Spleen (tissue), 11 donors: ENCODE results near the gene TLK1. TPM values are rescaled to one million over a fixed set of nuclear protein-coding genes. Genes with fewer than 3 reads are reported as not detected.

Experiments
- DNase-seq: peaks from one replicate; pipeline ENCODE4 v3.0.0-alpha.2; 2020
- H3K27ac ChIP-seq, 8 donors: fragments of 200-600 bp; sonication (generic) in 7 of 8; 1 replicate in 4 of 8; 2 replicates in 4 of 8; pipeline versions ENCODE4 v1.5.0 to v1.8.0; 2016 to 2021; ENCODE audit warnings: inconsistent platforms in 4 of 8, mild to moderate bottlenecking in 4 of 8, moderate library complexity in 1 of 8
- H3K27me3 ChIP-seq, 7 donors: fragments of 200-600 bp; sonication (generic) in 6 of 7; replicated peaks in 1 of 7; 1 replicate in 4 of 7; 2 replicates in 3 of 7; pipeline versions ENCODE4 v1.5.0 to v1.8.0; 2016 to 2021; ENCODE audit warnings: inconsistent platforms in 3 of 7, mild to moderate bottlenecking in 1 of 7
- H3K36me3 ChIP-seq, 6 donors: fragments of 200-600 bp; sonication (generic) in 5 of 6; 1 replicate in 4 of 6; 2 replicates in 2 of 6; pipeline versions ENCODE4 v1.5.0 to v1.8.0; 2016 to 2021; ENCODE audit warnings: inconsistent platforms in 2 of 6
- H3K4me1 ChIP-seq, 6 donors: fragments of 200-600 bp; sonication (generic) in 5 of 6; 1 replicate in 3 of 6; 2 replicates in 3 of 6; pipeline versions ENCODE4 v1.5.0 to v1.8.0; 2016 to 2021; ENCODE audit warnings: inconsistent platforms in 3 of 6
- H3K4me3 ChIP-seq, 8 donors: fragments of 200-600 bp; sonication (generic) in 7 of 8; 1 replicate in 4 of 8; 2 replicates in 4 of 8; pipeline versions ENCODE4 v1.5.0 to v1.8.0; 2016 to 2021; ENCODE audit warnings: inconsistent platforms in 4 of 8, mild to moderate bottlenecking in 4 of 8, moderate library complexity in 2 of 8
- H3K9me3 ChIP-seq, 8 donors: fragments of 200-600 bp; sonication (generic) in 7 of 8; 1 replicate in 4 of 8; 2 replicates in 4 of 8; pipeline versions ENCODE4 v1.5.0 to v1.8.0; 2016 to 2021; ENCODE audit warnings: inconsistent platforms in 4 of 8
- POLR2A ChIP-seq, 3 donors: fragments of 450-650 bp; IDR thresholded peaks; one replicate each; pipeline ENCODE4 v1.5.1; 2017; ENCODE audit warnings: antibody characterized with exemption in 3 of 3, mild to moderate bottlenecking in 1 of 3
- POLR2AphosphoS5 ChIP-seq, 3 donors: sonication (generic); formaldehyde crosslinking; IDR thresholded peaks; one replicate each; pipeline ENCODE4 v1.5.1; 2017; ENCODE audit warnings: antibody characterized with exemption in 3 of 3
- WGBS, 5 donors: extraction: QIAGEN DNeasy Blood & Tissue Kit in 3 of 5; methylation state at CpG; one replicate each; pipeline versions ENCODE4 v1.1.5 to v1.1.7; 2013 to 2018; 5-methylcytosine and 5-hydroxymethylcytosine counted together
- intact Hi-C: fragments of 100-400 bp; cut with DNase I; formaldehyde crosslinking; loops from one replicate; pipeline ENCODE4 v1.15.0; 2023; ENCODE audit warnings: low total_unique reads
- polyA plus RNA-seq, 3 donors: library from polyadenylated mRNA; stranded (reverse); fragments of 200-250 nt; gene quantifications; one replicate each; pipeline ENCODE4 v1.2.1, GENCODE V29; 2013
- total RNA-seq, 7 donors: library from RNA; depleted of rRNA in 3 of 7; stranded (reverse); fragments of >200 nt in 3 of 7; fragmentation: NEBNext Ultra II Directional in 4 of 7; extraction: Animal tissue kit (Norgen Biotek cat#: 25700) in 4 of 7; gene quantifications; one replicate each; pipeline versions ENCODE4 v1.1.0 to v1.2.1, GENCODE V29; 2016 to 2021
- TF ChIP-seq, protein P1 (sequence below), 11 experiments: fragments of 200-600 bp in 7 of 11; fragments of 450-650 bp in 4 of 11; sonication (generic) in 4 of 11; IDR thresholded peaks in 8 of 11; conservative IDR thresholded peaks in 3 of 11; 1 replicate in 7 of 11; 2 replicates in 4 of 11; pipeline versions ENCODE4 v1.4.0 to v1.8.0; 2016 to 2021; ENCODE audit warnings: antibody characterized with exemption in 11 of 11, inconsistent platforms in 4 of 11, mild to moderate bottlenecking in 1 of 11
- donor health status: healthy with polysubstance abuse.
- donor health status: DM: no; HTN: no; CAD: no; lungs with moderate emphysema.
- donor health status: DM: no; HTN: no; CAD: no.
- donor health status: Bipolar disorder and iron deficiency.
- donor health status: healthy.
- donor health status: DM: no; HTN: no; CAD: no.
- donor health status: DM: yes; HTN: yes; CAD: no.

Gene TLK1
- total and polyA plus RNA-seq, 10 donors, result 19.7 to 100.0 (median 81.7) TPM

DNA sequence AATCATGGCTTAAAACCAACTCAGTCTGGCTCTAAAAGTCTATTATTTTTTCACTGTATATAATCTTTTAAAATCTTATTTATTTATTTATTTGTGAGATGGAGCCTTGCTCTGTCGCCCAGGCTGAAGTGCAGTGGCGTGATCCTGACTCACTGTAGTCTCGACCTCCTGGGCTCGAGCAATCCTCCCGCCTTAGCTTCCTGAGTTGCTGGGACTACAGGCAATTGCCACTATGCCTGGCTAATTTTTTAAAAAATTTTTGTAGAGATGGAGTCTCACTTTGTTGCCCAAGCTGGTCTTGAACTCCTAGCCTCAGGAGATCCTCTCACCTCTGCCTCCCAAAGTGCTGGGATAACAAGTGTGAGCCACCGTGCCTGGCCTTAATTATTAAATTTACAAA is 217.1 kb downstream of the TLK1 start:
- 81 to 94% (median 82%) methylated on average over 5 to 6 of the region's 6 CpGs for WGBS, 5 donors
- no peak for DNase-seq
- no peak overlapping the region for H3K4me3 ChIP-seq
- peaks cover 0 to 3% (median 0%) of the 10 kb centered on the region in 6 donors for H3K36me3 ChIP-seq
- H3K4me1 ChIP-seq, result peaks cover 3 to 63% (median 39%) of the 10 kb centered on the region in 6 donors
- H3K9me3 ChIP-seq, result no peaks in the 10 kb centered on the region
- no peaks in the 10 kb centered on the region for H3K27me3 ChIP-seq
- no peak overlapping the region for H3K27ac ChIP-seq
- TF ChIP-seq, protein P1, sequence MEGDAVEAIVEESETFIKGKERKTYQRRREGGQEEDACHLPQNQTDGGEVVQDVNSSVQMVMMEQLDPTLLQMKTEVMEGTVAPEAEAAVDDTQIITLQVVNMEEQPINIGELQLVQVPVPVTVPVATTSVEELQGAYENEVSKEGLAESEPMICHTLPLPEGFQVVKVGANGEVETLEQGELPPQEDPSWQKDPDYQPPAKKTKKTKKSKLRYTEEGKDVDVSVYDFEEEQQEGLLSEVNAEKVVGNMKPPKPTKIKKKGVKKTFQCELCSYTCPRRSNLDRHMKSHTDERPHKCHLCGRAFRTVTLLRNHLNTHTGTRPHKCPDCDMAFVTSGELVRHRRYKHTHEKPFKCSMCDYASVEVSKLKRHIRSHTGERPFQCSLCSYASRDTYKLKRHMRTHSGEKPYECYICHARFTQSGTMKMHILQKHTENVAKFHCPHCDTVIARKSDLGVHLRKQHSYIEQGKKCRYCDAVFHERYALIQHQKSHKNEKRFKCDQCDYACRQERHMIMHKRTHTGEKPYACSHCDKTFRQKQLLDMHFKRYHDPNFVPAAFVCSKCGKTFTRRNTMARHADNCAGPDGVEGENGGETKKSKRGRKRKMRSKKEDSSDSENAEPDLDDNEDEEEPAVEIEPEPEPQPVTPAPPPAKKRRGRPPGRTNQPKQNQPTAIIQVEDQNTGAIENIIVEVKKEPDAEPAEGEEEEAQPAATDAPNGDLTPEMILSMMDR (IDR thresholded peaks at IDR 0.05 in 8 of 11, conservative IDR thresholded peaks at IDR 0.05 in 3 of 11), result no peak
- TF ChIP-seq POLR2AphosphoS5 (IDR thresholded peaks at IDR 0.05), result no peak
- TF ChIP-seq POLR2A (IDR thresholded peaks at IDR 0.05), result no peak
- intact Hi-C loops, result no loop called here

DNA sequence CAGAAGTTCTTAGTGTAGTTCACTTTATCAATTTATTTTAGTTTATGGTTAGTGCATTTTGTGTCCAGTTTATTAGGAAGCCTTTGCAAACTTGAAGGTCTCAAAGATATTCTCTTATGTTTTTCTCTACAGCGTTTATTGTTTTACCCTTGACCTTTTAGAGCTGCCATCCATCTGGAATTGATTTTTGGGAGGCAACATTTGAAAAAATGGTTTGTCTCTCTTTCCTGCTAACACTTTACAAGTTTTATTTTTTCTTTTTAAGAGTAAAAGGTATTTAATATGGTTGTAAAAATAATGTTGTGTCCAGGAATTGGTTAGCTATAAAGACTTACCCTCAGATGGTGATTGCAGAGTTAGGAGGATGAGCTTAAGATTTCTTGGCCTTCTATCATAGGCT is 217.7 kb downstream of the TLK1 start:
- peaks cover 3 to 69% (median 44%) of the 10 kb centered on the region in 6 donors for H3K4me1 ChIP-seq
- H3K36me3 ChIP-seq, result peaks cover 0 to 6% (median 0%) of the 10 kb centered on the region in 6 donors
- intact Hi-C loops, result no loop called here
- H3K27me3 ChIP-seq, result no peaks in the 10 kb centered on the region
- no peak overlapping the region for H3K4me3 ChIP-seq
- H3K9me3 ChIP-seq, result no peaks in the 10 kb centered on the region
- H3K27ac ChIP-seq, result no peak overlapping the region
- no peak for DNase-seq
- TF ChIP-seq POLR2A (IDR thresholded peaks at IDR 0.05) (no peak), POLR2AphosphoS5 (IDR thresholded peaks at IDR 0.05) (no peak)
- TF ChIP-seq, protein P1 (IDR thresholded peaks at IDR 0.05 in 8 of 11, conservative IDR thresholded peaks at IDR 0.05 in 3 of 11), result no peak
- WGBS, 5 donors, result 64 to 84% (median 77%) methylated on average over 1 of the region's 1 CpG

DNA sequence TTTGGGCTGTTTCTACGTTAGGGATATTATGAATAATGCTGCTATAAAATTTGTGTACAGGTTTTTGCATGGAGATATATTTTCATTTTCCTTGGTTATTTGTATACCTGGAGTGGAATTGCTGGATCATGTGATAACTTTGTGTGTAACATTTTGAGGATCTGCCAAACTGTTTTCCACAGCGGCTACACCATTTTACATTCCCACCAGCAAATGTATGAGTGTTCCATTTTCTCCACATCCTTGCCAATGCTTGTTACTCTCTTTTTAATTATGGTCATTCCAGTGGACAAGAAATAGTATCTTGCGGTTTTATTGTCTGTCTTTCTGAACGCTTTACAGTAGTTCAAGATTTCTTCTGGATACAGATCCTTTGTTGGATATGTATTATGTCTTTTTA is 218.1 kb downstream of the TLK1 start:
- Histone ChIP-seq H3K4me1 (peaks cover 3 to 73% (median 47%) of the 10 kb centered on the region in 6 donors), H3K36me3 (peaks cover 0 to 10% (median under 1%) of the 10 kb centered on the region in 6 donors), H3K27ac (no peak overlapping the region), H3K27me3 (no peaks in the 10 kb centered on the region), H3K4me3 (no peak overlapping the region), H3K9me3 (no peaks in the 10 kb centered on the region)
- WGBS, 5 donors, result 96 to 99% (median 97%) methylated on average over 4 of the region's 4 CpGs
- TF ChIP-seq POLR2A (IDR thresholded peaks at IDR 0.05) (no peak), POLR2AphosphoS5 (IDR thresholded peaks at IDR 0.05) (no peak)
- TF ChIP-seq, protein P1 (IDR thresholded peaks at IDR 0.05 in 8 of 11, conservative IDR thresholded peaks at IDR 0.05 in 3 of 11), result no peak
- DNase-seq, result no peak
- intact Hi-C loops, result no loop called here

Other genes with a start within 250 kb of the TLK1 start
- 10 to 100 TPM; 44.7 to 57.5 (median 55.6) TPM for gene GORASP2, start 231.6 kb downstream of the TLK1 start, total RNA-seq
- 10 to 100 TPM; 17.3 to 31.4 (median 22.2) TPM for gene GORASP2, start 231.6 kb downstream of the TLK1 start, polyA plus RNA-seq